A673 (cell line): ENCODE measurements around the gene ZMYND19. TPM values are rescaled to one million over a fixed set of nuclear protein-coding genes. Genes with fewer than 3 reads are reported as not detected.
A peak's percentile ranks its signal among the peaks of the same experiment; 100 is the strongest.
"Not testable (repeated sequence)": the region's sequence is repeated elsewhere in the genome, so short reads cannot be mapped to it uniquely, and the experiment has no call there.

Source experiments
- BruUV-seq: library from RNA; stranded (reverse); fragments of 400-500 nt; replicated peaks from 2 replicates; lab custom pipeline; 2021; lab: Mats Ljungman, UMichigan
- CTCF ChIA-PET: fragments of 300-600 bp; sonication (Branson Sonifier 250); formaldehyde crosslinking; loops from one replicate; lab custom pipeline; 2022; ENCODE audit warnings: antibody characterized with exemption; lab: Charles Lee
- POLR2A ChIA-PET: fragments of 300-600 bp; sonication (Branson Sonifier 250); formaldehyde crosslinking; loops from one replicate; lab custom pipeline; 2022; ENCODE audit warnings: antibody characterized with exemption; ENCODE audit not compliant: low non-redundant PET; lab: Charles Lee
- DNase-seq: peaks from one replicate; pipeline ENCODE4 v3.0.0-alpha.2; 2015; ENCODE audit warnings: low spot score
- H3K27ac ChIP-seq: fragments of 200-600 bp; sonication (generic); 2 replicates; pipeline ENCODE4 v1.5.1; 2016; ENCODE audit warnings: mixed run types, low read depth, mild to moderate bottlenecking, mixed read lengths, antibody characterized with exemption, low read length; ENCODE audit not compliant: poor library complexity, severe bottlenecking
- H3K27me3 ChIP-seq: fragments of 200-600 bp; sonication (generic); replicated peaks from 2 replicates; pipeline ENCODE4 v1.6.1; 2017; ENCODE audit warnings: mixed run types, low read depth, mild to moderate bottlenecking, mixed read lengths, antibody characterized with exemption, low read length; ENCODE audit not compliant: insufficient read depth, poor library complexity
- H3K36me3 ChIP-seq: fragments of 200-600 bp; sonication (generic); 2 replicates; pipeline ENCODE4 v1.6.1; 2016; ENCODE audit warnings: mixed run types, mild to moderate bottlenecking, mixed read lengths, antibody characterized with exemption, low read length; ENCODE audit not compliant: insufficient read depth, poor library complexity, severe bottlenecking
- H3K4me1 ChIP-seq: fragments of 200-600 bp; sonication (generic); 2 replicates; pipeline ENCODE4 v1.6.1; 2017; ENCODE audit warnings: mixed run types, mild to moderate bottlenecking, mixed read lengths, antibody characterized with exemption, low read length; ENCODE audit not compliant: insufficient read depth, poor library complexity, severe bottlenecking
- H3K4me3 ChIP-seq: fragments of 200-600 bp; sonication (generic); 2 replicates; pipeline ENCODE4 v1.5.1; 2016; ENCODE audit warnings: low read depth, mixed run types, mild to moderate bottlenecking, mixed read lengths, low read length; ENCODE audit not compliant: poor library complexity, severe bottlenecking
- H3K9me3 ChIP-seq: fragments of 200-600 bp; sonication (generic); 2 replicates; pipeline ENCODE4 v1.6.1; 2016; ENCODE audit warnings: mixed run types, low read depth, mild to moderate bottlenecking, mixed read lengths, antibody characterized with exemption, low read length; ENCODE audit not compliant: poor library complexity, severe bottlenecking
- EZH2 ChIP-seq: fragments of 200-600 bp; sonication (generic); IDR thresholded peaks from 2 replicates; pipeline ENCODE4 v1.6.1; 2017; ENCODE audit warnings: borderline replicate concordance, low read depth, mild to moderate bottlenecking, mixed read lengths, antibody characterized with exemption, low read length; ENCODE audit not compliant: poor library complexity, severe bottlenecking
- intact Hi-C: fragments of 100-400 bp; cut with micrococcal nuclease; formaldehyde crosslinking; loops from one replicate; pipeline ENCODE4 v1.10.0; 2022; ENCODE audit not compliant: unreplicated experiment
- total RNA-seq: library from RNA; stranded (reverse); gene quantifications from 2 replicates; pipeline ENCODE4 v1.2.3, GENCODE V29; 2021
- TF ChIP-seq, protein P1 (sequence below): fragments of 300-800, 200-600 bp; sonication (generic); conservative IDR thresholded peaks from 2 replicates; pipeline ENCODE4 v1.5.1; 2017; ENCODE audit warnings: low read depth, mild to moderate bottlenecking, antibody characterized with exemption, low read length, moderate library complexity, mixed read lengths

ZMYND19 gene
- total RNA-seq, 1 experiment from 2014 or later = 75.3 TPM

DNA sequence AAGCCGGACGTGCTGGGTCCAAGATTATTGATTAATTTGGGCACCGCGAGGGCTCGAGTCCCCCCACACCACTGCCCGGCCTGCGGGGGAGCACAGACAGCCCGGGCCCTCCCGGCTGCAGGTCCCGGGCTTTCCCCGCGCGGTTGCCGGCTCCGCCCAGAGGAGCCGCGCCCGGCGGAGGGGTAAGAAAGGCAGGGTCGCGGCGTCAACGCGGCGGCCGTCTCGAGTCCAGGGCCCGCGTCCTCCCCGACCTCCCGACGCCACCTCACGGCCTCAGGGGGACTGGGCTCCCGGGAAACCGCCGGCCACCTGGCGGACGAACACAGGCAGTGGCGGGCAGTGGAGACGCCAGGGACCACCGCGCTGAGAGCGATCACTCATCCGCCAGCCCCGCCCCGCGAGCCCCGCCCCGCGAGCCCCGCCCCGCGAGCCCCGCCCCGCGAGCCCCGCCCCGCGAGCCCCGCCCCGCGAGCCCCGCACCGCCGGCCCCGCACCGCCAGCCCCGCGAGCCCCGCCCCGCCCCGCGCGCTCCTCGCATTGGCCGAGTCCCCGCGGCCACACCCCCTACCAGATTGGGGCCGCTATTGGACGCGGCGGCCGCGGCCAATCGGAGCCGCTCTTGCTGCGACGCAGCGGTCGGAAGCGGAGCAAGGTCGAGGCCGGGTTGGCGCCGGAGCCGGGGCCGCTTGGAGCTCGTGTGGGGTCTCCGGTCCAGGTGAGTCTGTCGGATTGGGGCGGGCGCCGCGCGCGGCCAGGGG, 38.9 kb downstream of the ZMYND19 start, which contains the start of gene MRPL41:
Gene MRPL41 (plus strand): TSS at position 616 of the 758 bp plus-strand sequence. CDS start 203 bp downstream, outside the sequence.
- Histone ChIP-seq H3K4me1 (peaks cover 7% of the 10 kb centered on the region), H3K4me3 (peak within 1 kb of the TSS; percentile 76), H3K9me3 (no peaks in the 10 kb centered on the region), H3K27me3 (no peaks in the 10 kb centered on the region), H3K27ac (peak within 1 kb of the TSS; percentile 76), H3K36me3 (peaks cover 21% of the 10 kb centered on the region)
- ChIA-PET CTCF (no interaction called here), POLR2A (no interaction called here)
- intact Hi-C loops = no loop called here
- DNase-seq = peak; percentile 96
- no TSS peak for BruUV-seq
- no peak for TF ChIP-seq EZH2
- TF ChIP-seq, protein P1, sequence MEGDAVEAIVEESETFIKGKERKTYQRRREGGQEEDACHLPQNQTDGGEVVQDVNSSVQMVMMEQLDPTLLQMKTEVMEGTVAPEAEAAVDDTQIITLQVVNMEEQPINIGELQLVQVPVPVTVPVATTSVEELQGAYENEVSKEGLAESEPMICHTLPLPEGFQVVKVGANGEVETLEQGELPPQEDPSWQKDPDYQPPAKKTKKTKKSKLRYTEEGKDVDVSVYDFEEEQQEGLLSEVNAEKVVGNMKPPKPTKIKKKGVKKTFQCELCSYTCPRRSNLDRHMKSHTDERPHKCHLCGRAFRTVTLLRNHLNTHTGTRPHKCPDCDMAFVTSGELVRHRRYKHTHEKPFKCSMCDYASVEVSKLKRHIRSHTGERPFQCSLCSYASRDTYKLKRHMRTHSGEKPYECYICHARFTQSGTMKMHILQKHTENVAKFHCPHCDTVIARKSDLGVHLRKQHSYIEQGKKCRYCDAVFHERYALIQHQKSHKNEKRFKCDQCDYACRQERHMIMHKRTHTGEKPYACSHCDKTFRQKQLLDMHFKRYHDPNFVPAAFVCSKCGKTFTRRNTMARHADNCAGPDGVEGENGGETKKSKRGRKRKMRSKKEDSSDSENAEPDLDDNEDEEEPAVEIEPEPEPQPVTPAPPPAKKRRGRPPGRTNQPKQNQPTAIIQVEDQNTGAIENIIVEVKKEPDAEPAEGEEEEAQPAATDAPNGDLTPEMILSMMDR = peak; percentile 51

DNA sequence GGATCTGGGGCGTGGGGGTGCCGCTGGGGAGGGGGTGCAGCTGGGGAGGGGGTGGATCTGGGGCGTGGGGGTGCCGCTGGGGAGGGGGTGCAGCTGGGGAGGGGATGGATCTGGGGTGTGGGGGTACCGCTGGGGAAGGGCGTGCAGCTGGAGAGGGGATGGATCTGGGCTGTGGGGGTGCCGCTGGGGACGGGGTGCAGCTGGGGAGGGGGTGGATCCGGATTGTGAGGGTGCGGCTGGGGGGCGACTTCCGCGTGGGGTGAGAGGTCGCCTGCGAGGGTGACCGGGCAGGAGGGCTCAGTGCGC, 39.4 kb downstream of the ZMYND19 start:
- CTCF ChIA-PET, POLR2A ChIA-PET: not testable (repeated sequence)

DNA sequence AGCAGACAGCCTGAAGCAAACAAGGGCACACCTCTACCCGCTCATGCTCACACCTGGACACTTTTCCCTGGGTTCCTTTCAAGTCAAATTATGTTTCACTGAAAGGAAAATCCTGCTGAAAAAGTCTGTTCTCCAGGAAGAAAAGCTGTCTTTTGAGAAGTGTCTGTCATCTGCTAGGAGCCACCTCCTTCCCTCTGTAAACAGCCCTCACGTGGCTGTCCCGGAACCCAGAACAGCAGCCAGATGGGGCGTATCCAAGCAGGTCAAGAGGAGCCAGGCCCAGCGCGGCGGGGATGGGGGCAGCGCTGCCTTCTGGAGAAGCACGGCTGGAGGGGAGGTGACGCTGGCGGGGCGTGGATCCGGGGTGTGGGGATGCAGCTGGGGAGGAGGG, 40.1 kb downstream of the ZMYND19 start, which contains the start of gene PNPLA7:
Gene PNPLA7 (minus strand): TSS at position 172 of the 391 bp plus-strand sequence. CDS start 205 bp downstream, outside the sequence.
- intact Hi-C loops = no loop called here
- peak; percentile 70 for DNase-seq
- no TSS peak for BruUV-seq
- TF ChIP-seq, protein P1 = no peak
- TF ChIP-seq EZH2 = no peak
- Histone ChIP-seq H3K4me3 (peak within 1 kb of the TSS; percentile 76), H3K27me3 (no peaks in the 10 kb centered on the region), H3K4me1 (peaks cover 7% of the 10 kb centered on the region), H3K27ac (peak within 1 kb of the TSS; percentile 63), H3K9me3 (no peaks in the 10 kb centered on the region), H3K36me3 (peaks cover 12% of the 10 kb centered on the region)
- CTCF ChIA-PET = interaction anchor here (0.5 kb wide), 1 partner anchor 1060 kb away, joined by 3 read pairs; no protein-coding TSS in a partner anchor
- POLR2A ChIA-PET = no interaction called here

More for the DNA sequence above, 39.4 kb downstream of the ZMYND19 start:
- intact Hi-C loops, H3K9me3 ChIP-seq, BruUV-seq, H3K27me3 ChIP-seq, H3K4me1 ChIP-seq, DNase-seq: not testable (repeated sequence)
- peak overlapping the region; percentile 76 for H3K4me3 ChIP-seq
- peaks cover 17% of the 10 kb centered on the region for H3K36me3 ChIP-seq
- peak overlapping the region; percentile 63 for H3K27ac ChIP-seq
